ENCODE data around the gene CCL13.

Gene CCL13

DNA sequence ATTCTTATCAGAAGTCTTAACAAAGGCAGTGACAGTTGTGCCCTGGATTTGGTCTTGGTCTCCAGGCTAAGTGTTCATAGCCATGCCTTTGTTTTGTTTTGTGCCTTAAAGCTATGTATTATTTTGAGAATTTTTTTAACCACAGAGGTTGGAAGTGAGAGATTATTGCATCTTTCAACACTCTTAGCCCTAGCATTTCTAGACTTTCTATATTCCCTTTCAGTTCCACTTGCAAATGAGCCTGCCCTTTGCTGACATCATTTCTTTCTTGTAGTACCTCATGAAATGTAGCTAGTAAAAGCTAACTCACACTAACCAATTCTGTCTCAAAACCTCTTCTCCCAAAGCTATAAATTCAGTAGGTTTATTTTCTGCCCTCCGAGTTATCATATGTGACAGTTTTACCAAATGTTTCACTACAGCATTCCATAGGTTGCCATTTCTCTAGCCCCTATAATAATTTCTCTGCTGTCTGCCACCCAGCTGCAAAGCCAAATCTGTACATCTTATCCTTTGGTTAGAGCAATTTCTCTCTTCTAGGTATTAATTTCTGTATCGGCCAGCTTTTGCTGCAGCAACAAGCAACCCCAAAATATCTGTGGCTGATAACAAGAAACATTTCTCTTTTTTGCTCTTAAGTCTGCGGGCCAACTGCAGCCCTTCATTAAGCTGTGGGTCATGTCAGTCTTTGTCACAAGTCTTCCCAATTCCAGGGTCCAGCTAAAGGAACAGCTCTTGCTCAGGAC is 21.0 kb downstream of the CCL13 start:
- no peak overlapping the region for H3K4me3 ChIP-seq (ENCODE audit: low read depth, low read length)
- DNase-seq (ENCODE audit: low read depth) = no peak
- TF ChIP-seq CTCF (IDR thresholded peaks at IDR 0.05; ENCODE audit: low read depth, low read length) (no peak), MYC (IDR thresholded peaks at IDR 0.05; ENCODE audit: low read depth, low read length) (no peak)

DNA sequence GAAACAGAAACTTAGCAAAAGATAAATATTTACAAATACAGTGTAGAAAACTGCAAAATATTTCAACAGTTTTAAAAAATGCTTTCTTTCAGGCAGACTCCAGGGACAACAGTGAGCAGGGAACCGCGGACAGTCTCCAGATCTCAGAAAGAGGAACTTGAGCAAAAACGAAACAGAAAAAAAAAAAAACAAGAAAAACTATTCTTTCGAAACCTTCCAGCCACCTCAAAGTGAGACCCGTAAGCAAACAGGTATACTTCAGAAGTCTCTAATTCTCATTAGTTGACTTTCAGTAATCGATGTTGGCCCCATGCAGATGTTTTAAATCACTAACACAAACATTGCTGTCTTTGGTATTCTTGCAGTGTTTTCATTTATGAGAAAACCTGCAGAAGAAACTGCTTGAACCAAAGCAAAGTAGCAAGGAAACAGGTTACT is 22.4 kb downstream of the CCL13 start:
- H3K4me3 ChIP-seq (ENCODE audit: low read depth, low read length) = peak overlapping the region; percentile 48
- TF ChIP-seq MAX (IDR thresholded peaks at IDR 0.05; ENCODE audit: low read depth, low read length) = no peak
- peak; percentile 19 for TF ChIP-seq CTCF (IDR thresholded peaks at IDR 0.05; ENCODE audit: low read depth, low read length)
- DNase-seq (ENCODE audit: low read depth) = peak; percentile 86

DNA sequence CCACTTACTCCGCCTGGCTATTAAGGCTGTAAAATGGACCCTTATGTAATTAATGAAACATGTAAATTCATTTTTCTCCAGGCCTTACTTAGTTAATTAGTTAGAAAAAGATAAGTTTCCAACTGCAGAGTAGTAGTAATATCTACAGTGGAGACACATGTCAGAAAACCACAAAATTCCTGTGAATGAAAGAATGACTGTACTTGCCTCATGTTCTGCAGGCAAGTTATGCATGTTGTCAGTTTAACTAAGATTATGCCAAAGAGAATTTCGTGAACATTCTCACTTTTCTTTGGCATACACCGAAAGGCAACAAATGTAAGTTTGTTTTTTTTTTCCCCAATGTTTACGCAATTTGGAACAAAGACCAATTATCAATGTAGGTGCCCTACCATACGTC is 23.6 kb downstream of the CCL13 start:
- no peak for DNase-seq (ENCODE audit: low read depth)
- no peak overlapping the region for H3K4me3 ChIP-seq (ENCODE audit: low read depth, low read length)
- TF ChIP-seq MAX (IDR thresholded peaks at IDR 0.05; ENCODE audit: low read depth, low read length) (no peak), MYC (IDR thresholded peaks at IDR 0.05; ENCODE audit: low read depth, low read length) (no peak), POLR2A (IDR thresholded peaks at IDR 0.05; ENCODE audit: extremely low read depth, insufficient read length) (no peak), CTCF (IDR thresholded peaks at IDR 0.05; ENCODE audit: low read depth, low read length) (no peak)

DNA sequence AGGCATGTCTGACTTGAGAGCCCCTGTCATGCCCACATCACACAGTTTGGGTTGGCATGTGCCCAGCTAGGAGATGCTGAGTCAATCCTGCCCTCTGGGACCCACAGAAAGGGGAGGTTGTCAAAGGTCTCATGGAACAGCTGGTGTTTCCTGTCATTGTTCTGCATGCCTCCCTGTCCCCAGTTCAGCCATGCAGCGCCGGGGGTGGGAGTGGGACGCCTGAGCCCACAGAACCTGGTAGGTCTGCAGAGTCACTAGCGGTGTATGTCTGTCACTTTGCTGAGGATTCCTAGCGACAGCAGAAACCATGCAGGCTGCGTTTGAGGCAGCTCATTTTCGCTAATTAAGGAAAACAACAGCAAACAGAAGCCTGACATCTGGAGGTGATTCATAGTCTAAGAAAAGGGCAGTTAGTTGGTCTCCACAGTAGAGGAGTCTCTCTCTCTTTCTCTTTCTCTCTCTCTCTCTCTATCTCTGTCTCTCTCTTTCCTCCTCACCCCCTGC is 26.4 kb downstream of the CCL13 start:
- H3K4me3 ChIP-seq (ENCODE audit: low read depth, low read length) = no peak overlapping the region
- DNase-seq (ENCODE audit: low read depth) = peak; percentile 76
- TF ChIP-seq MYC (IDR thresholded peaks at IDR 0.05; ENCODE audit: low read depth, low read length) = peak; percentile 19; the same call in 1 of the 2 replicates
- TF ChIP-seq CTCF (IDR thresholded peaks at IDR 0.05; ENCODE audit: low read depth, low read length) = peak; percentile 4
- no peak for TF ChIP-seq POLR2A (IDR thresholded peaks at IDR 0.05; ENCODE audit: extremely low read depth, insufficient read length)
- TF ChIP-seq MAX (IDR thresholded peaks at IDR 0.05; ENCODE audit: low read depth, low read length) = peak; percentile 52; the same call in 1 of the 2 replicates

DNA sequence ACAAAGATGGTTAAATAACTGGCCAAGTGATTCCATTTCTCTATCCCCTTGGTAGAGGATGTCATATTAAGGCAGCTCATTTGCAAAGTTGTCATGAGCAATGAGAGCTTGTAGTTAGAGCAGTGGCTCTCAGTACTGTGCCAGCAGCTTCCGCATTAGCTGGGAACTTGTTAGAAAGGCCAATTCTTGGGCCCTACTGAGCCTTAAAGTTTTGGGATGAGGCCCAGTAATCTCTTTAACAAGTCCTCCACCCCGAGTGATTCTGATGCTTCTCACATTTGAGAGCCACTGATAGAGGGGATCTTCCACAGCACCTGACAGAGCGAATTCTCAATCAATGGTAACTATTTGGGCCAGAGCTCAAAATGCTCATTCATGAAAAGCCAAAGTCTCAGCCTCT is 26.9 kb downstream of the CCL13 start:
- TF ChIP-seq MYC (IDR thresholded peaks at IDR 0.05; ENCODE audit: low read depth, low read length) (no peak), CTCF (IDR thresholded peaks at IDR 0.05; ENCODE audit: low read depth, low read length) (no peak), MAX (IDR thresholded peaks at IDR 0.05; ENCODE audit: low read depth, low read length) (no peak), POLR2A (IDR thresholded peaks at IDR 0.05; ENCODE audit: extremely low read depth, insufficient read length) (no peak)
- DNase-seq (ENCODE audit: low read depth) = no peak
- H3K4me3 ChIP-seq (ENCODE audit: low read depth, low read length) = no peak overlapping the region
